H1 (cell line): Measurements from ENCODE around the gene LMAN2. TPM values are rescaled to one million over a fixed set of nuclear protein-coding genes. Genes with fewer than 3 reads are reported as not detected.

Experiments
- CTCF ChIA-PET: fragments of 300-600 bp; sonication (Branson Sonifier 250); formaldehyde crosslinking; loops from one replicate; lab custom pipeline; 2021; ENCODE audit not compliant: partially characterized antibody; lab: Charles Lee
- POLR2A ChIA-PET: fragments of 300-600 bp; sonication (Branson Sonifier 250); formaldehyde crosslinking; loops from one replicate; lab custom pipeline; 2021; ENCODE audit warnings: inconsistent platforms; ENCODE audit not compliant: partially characterized antibody; lab: Charles Lee
- DNase-seq, 2 experiments: peaks; one replicate each; pipeline versions ENCODE4 v3.0.0 to v3.0.0-alpha.2; 2010 to 2022; ENCODE audit warnings: low spot score in 2 of 2, low read depth in 1 of 2, mixed read lengths in 1 of 2
- FAIRE-seq: peaks from 2 replicates; lab custom pipeline; 2011; peaks lifted over from hg19 to GRCh38; lab: Jason Lieb, UNC
- H2AFZ ChIP-seq: 2 replicates; pipeline ENCODE4 v1.8.1; 2012; ENCODE audit warnings: low read length, inconsistent platforms
- H2AK5ac ChIP-seq: 2 replicates; pipeline ENCODE4 v1.6.1; 2013; ENCODE audit warnings: low read depth, low read length
- H2BK120ac ChIP-seq: replicated peaks from 2 replicates; pipeline ENCODE3; 2013; ENCODE audit warnings: low read depth, low read length, inconsistent platforms
- H2BK12ac ChIP-seq: 2 replicates; pipeline ENCODE4 v1.6.1; 2013; ENCODE audit warnings: low read depth, low read length
- H2BK15ac ChIP-seq: 2 replicates; pipeline ENCODE4 v1.6.1; 2013; ENCODE audit warnings: low read length
- H2BK20ac ChIP-seq: 2 replicates; pipeline ENCODE4 v1.6.1; 2013; ENCODE audit warnings: low read length
- H2BK5ac ChIP-seq: 2 replicates; pipeline ENCODE4 v1.6.1; 2013; ENCODE audit warnings: low read depth, low read length
- H3K14ac ChIP-seq: 2 replicates; pipeline ENCODE4 v1.6.1; 2013; ENCODE audit warnings: inconsistent platforms; ENCODE audit not compliant: insufficient read length
- H3K18ac ChIP-seq: 2 replicates; pipeline ENCODE4 v1.6.1; 2013; ENCODE audit warnings: low read length; ENCODE audit errors: extremely low read depth
- H3K23ac ChIP-seq: 2 replicates; pipeline ENCODE4 v1.6.1; 2013; ENCODE audit warnings: inconsistent platforms; ENCODE audit not compliant: insufficient read length
- H3K23me2 ChIP-seq: 2 replicates; pipeline ENCODE4 v1.6.1; 2013; ENCODE audit warnings: low read depth, low read length
- H3K27ac ChIP-seq: 2 replicates; pipeline ENCODE4 v1.6.1; 2011; ENCODE audit warnings: low read depth, low read length, inconsistent platforms
- H3K27me3 ChIP-seq, 4 experiments: replicated peaks in 1 of 4; 1 replicate in 1 of 4; 2 replicates in 3 of 4; pipeline versions ENCODE4 v1.6.1 to v1.8.1; 2011 to 2013; ENCODE audit warnings: low read length in 3 of 4, mild to moderate bottlenecking in 3 of 4, inconsistent platforms in 2 of 4, mixed read lengths in 2 of 4, moderate library complexity in 1 of 4; ENCODE audit not compliant: control insufficient read depth in 3 of 4, insufficient read depth in 3 of 4; ENCODE audit errors: extremely low read depth in 1 of 4
- H3K36me3 ChIP-seq, 4 experiments: 2 replicates each; pipeline versions ENCODE4 v1.6.1 to v1.8.1; 2011 to 2013; ENCODE audit warnings: mild to moderate bottlenecking in 4 of 4, low read length in 3 of 4, moderate library complexity in 2 of 4, control low read depth in 1 of 4, inconsistent platforms in 1 of 4; ENCODE audit not compliant: insufficient read depth in 4 of 4, control insufficient read depth in 2 of 4
- H3K4ac ChIP-seq: replicated peaks from 2 replicates; pipeline ENCODE3; 2013; ENCODE audit warnings: low read length, low read depth, mixed read lengths, inconsistent platforms; ENCODE audit not compliant: insufficient read length
- H3K4me1 ChIP-seq, 4 experiments: replicated peaks in 1 of 4; 1 replicate in 1 of 4; 2 replicates in 3 of 4; pipeline versions ENCODE4 v1.6.1 to v1.8.1; 2011 to 2013; ENCODE audit warnings: low read length in 3 of 4, inconsistent platforms in 2 of 4, mixed read lengths in 1 of 4; ENCODE audit not compliant: insufficient read depth in 4 of 4, control insufficient read depth in 3 of 4
- H3K4me2 ChIP-seq, 2 experiments: 2 replicates each; pipeline versions ENCODE4 v1.6.1 to v1.8.1; 2011 to 2013; ENCODE audit warnings: low read depth in 2 of 2, low read length in 2 of 2, control low read depth in 1 of 2, inconsistent platforms in 1 of 2, mild to moderate bottlenecking in 1 of 2; ENCODE audit not compliant: insufficient read depth in 1 of 2
- H3K4me3 ChIP-seq, 4 experiments: fragments of 200-600, 300-600 bp in 1 of 4; sonication (generic), shearing (Covaris generic), sonication (Bioruptor Twin) in 1 of 4; 2 replicates each; pipeline versions ENCODE4 v1.5.1 to v1.8.1; 2011 to 2016; ENCODE audit warnings: low read length in 4 of 4, low read depth in 3 of 4, control low read depth in 2 of 4, inconsistent platforms in 2 of 4, mild to moderate bottlenecking in 2 of 4, mixed read lengths in 1 of 4, moderate library complexity in 1 of 4; ENCODE audit not compliant: insufficient read depth in 2 of 4; ENCODE audit errors: extremely low read depth in 1 of 4
- H3K56ac ChIP-seq: replicated peaks from 2 replicates; pipeline ENCODE3; 2013; ENCODE audit warnings: low read depth, mild to moderate bottlenecking, mixed read lengths, low read length, inconsistent platforms; ENCODE audit not compliant: insufficient read length
- H3K79me1 ChIP-seq: 2 replicates; pipeline ENCODE4 v1.6.1; 2013; ENCODE audit warnings: low read depth, low read length, control low read depth
- H3K79me2 ChIP-seq, 2 experiments: 2 replicates each; pipeline versions ENCODE4 v1.6.1 to v1.8.1; 2012 to 2013; ENCODE audit warnings: low read length in 2 of 2, mild to moderate bottlenecking in 2 of 2, inconsistent platforms in 1 of 2; ENCODE audit not compliant: insufficient read depth in 2 of 2, control insufficient read depth in 1 of 2
- H3K9ac ChIP-seq, 4 experiments: replicated peaks in 1 of 4; 1 replicate in 1 of 4; 2 replicates in 3 of 4; pipeline versions ENCODE4 v1.6.1 to v1.8.1; 2011 to 2013; ENCODE audit warnings: low read depth in 3 of 4, low read length in 3 of 4, control low read depth in 2 of 4, mild to moderate bottlenecking in 2 of 4, moderate library complexity in 2 of 4, inconsistent platforms in 1 of 4; ENCODE audit errors: extremely low read depth in 1 of 4
- H3K9me3 ChIP-seq, 2 experiments: 2 replicates each; pipeline versions ENCODE4 v1.6.1 to v1.8.1; 2012 to 2013; ENCODE audit warnings: mild to moderate bottlenecking in 2 of 2, moderate library complexity in 2 of 2, control low read depth in 1 of 2, inconsistent platforms in 1 of 2, low read depth in 1 of 2, low read length in 1 of 2, mixed read lengths in 1 of 2; ENCODE audit not compliant: insufficient read depth in 2 of 2
- H4K20me1 ChIP-seq, 2 experiments: replicated peaks in 1 of 2; 2 replicates each; pipeline versions ENCODE3 to v1.8.1; 2011 to 2013; ENCODE audit warnings: inconsistent platforms in 2 of 2, low read length in 2 of 2, mild to moderate bottlenecking in 1 of 2; ENCODE audit not compliant: insufficient read depth in 2 of 2, control insufficient read depth in 1 of 2
- H4K5ac ChIP-seq: 2 replicates; pipeline ENCODE4 v1.6.1; 2013; ENCODE audit warnings: low read length, low read depth, mixed read lengths, inconsistent platforms; ENCODE audit not compliant: insufficient read length
- H4K8ac ChIP-seq: 2 replicates; pipeline ENCODE4 v1.8.0; 2013; ENCODE audit warnings: mild to moderate bottlenecking, moderate library complexity, low read length, inconsistent platforms; ENCODE audit not compliant: insufficient read depth; ENCODE audit errors: extremely low read depth
- H4K91ac ChIP-seq: replicated peaks from 2 replicates; pipeline ENCODE3; 2013; ENCODE audit warnings: low read length, mixed read lengths, inconsistent platforms; ENCODE audit not compliant: insufficient read length
- CBX5 ChIP-seq: fragments of 300-800, 300-1000 bp; sonication (generic); IDR thresholded peaks from 2 replicates; pipeline ENCODE4 v1.7.1; 2016; ENCODE audit warnings: antibody characterized with exemption, low read length, low read depth
- CBX8 ChIP-seq: fragments of 300-800, 300-1000 bp; sonication (generic); IDR thresholded peaks from 2 replicates; pipeline ENCODE4 v1.7.1; 2016; ENCODE audit warnings: low read depth, low read length, borderline replicate concordance
- CEBPB ChIP-seq: IDR thresholded peaks from 2 replicates; pipeline ENCODE4 v1.6.1; 2012; ENCODE audit warnings: low read depth, low read length
- KDM4A ChIP-seq: IDR thresholded peaks from one replicate; pipeline ENCODE4 v1.7.1; 2012; ENCODE audit warnings: low read depth, mild to moderate bottlenecking, moderate library complexity, low read length, inconsistent platforms; ENCODE audit not compliant: severe bottlenecking
- MAFK ChIP-seq: IDR thresholded peaks from 2 replicates; pipeline ENCODE4 v1.6.1; 2012; ENCODE audit warnings: low read depth, mild to moderate bottlenecking, improper control_type of control experiment, low read length
- NANOG ChIP-seq: IDR thresholded peaks from 2 replicates; pipeline ENCODE4 v1.6.1; 2011; ENCODE audit warnings: low read length, low read depth, mild to moderate bottlenecking, inconsistent platforms; ENCODE audit not compliant: insufficient read depth, poor library complexity, severe bottlenecking
- POLR2A ChIP-seq, 2 experiments: IDR thresholded peaks; 1 replicate in 1 of 2; 2 replicates in 1 of 2; pipeline ENCODE4 v1.6.1; 2011; ENCODE audit warnings: low read depth in 2 of 2, low read length in 2 of 2, mild to moderate bottlenecking in 2 of 2; ENCODE audit errors: control extremely low read depth in 1 of 2
- POU5F1 ChIP-seq: IDR thresholded peaks from 2 replicates; pipeline ENCODE4 v1.6.1; 2011; ENCODE audit warnings: low read depth, mild to moderate bottlenecking, low read length, moderate library complexity
- RNF2 ChIP-seq: fragments of 200-900, 300-1000 bp; sonication (generic); IDR thresholded peaks from 2 replicates; pipeline ENCODE4 v1.7.1; 2016; ENCODE audit warnings: borderline replicate concordance, low read depth, mild to moderate bottlenecking, antibody characterized with exemption, low read length; ENCODE audit not compliant: poor library complexity, severe bottlenecking; ENCODE audit errors: missing control alignments
- SP1 ChIP-seq: IDR thresholded peaks from 2 replicates; pipeline ENCODE4 v1.6.1; 2011; ENCODE audit warnings: low read depth, low read length
- WGBS, 2 experiments: shearing (Covaris generic) in 1 of 2; methylation state at CpG; one replicate each; pipeline versions ENCODE4 v1.1.6 to v1.1.7; 2013 to 2015; ENCODE audit warnings: low lambda C conversion rate in 2 of 2, mixed read lengths in 2 of 2, inconsistent platforms in 1 of 2, low coverage in 1 of 2, missing lambda C conversion rate in 1 of 2; ENCODE audit not compliant: insufficient replicate concordance in 2 of 2, insufficient coverage in 1 of 2, insufficient read length in 1 of 2; ENCODE audit errors: extremely low coverage in 1 of 2, missing lambda C conversion rate in 1 of 2; 5-methylcytosine and 5-hydroxymethylcytosine counted together
- polyA plus RNA-seq, 7 experiments: library from polyadenylated mRNA; depleted of rRNA in 3 of 7; stranded (reverse) in 5 of 7; unstranded in 2 of 7; fragments of >200 nt in 5 of 7; fragments of 200-250 nt in 2 of 7; gene quantifications; 1 replicate in 5 of 7; 2 replicates in 1 of 7; 4 replicates in 1 of 7; pipeline versions ENCODE4 v1.2.1 to v1.2.3, GENCODE V29; 2011 to 2013; ENCODE audit warnings: missing spikeins in 2 of 7, mixed read lengths in 2 of 7
- total RNA-seq: library from RNA; stranded (reverse); fragmentation: NEBNext Ultra II Directional; extraction: Animal tissue kit (Norgen Biotek cat#: 25700); gene quantifications from 2 replicates; pipeline ENCODE4 v1.2.1, GENCODE V29; 2021
- TF ChIP-seq, protein P1 (sequence below): IDR thresholded peaks from 2 replicates; pipeline ENCODE4 v1.6.1; 2012; ENCODE audit warnings: low read length, inconsistent platforms
- TF ChIP-seq, protein P2 (sequence below): IDR thresholded peaks from 2 replicates; pipeline ENCODE4 v1.6.1; 2012; ENCODE audit warnings: inconsistent platforms

Gene LMAN2
- total and polyA plus RNA-seq, 2 of the 8 experiments (the other 6 are each of a cell fraction or from before 2014, with no cell fraction given) = 116 to 225 TPM

DNA sequence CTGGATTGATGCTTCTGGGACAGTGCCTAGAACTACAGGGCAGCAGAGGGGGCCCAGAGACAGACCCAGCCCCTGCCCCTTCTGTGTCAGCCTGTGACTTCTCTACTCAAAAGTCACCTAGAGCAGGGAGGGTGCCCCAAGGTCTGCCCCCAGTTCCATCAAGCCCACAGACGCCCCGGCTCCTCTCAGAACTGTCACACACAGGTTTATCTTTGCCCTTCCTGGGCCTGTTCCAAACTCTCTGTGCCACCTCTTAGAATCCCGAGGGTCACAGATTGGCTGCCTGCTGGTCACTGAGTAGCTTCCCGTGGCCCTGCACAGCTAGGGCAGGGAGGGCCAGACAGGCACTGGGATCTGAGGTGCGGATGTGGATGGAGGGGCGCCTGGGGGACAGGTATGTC, 8.0 kb upstream of the LMAN2 start:
- no peak overlapping the region for H2BK12ac ChIP-seq
- no peaks in the 10 kb centered on the region for H3K79me1 ChIP-seq
- H3K56ac ChIP-seq = no peak overlapping the region
- H3K27me3 ChIP-seq = peaks cover 0 to 8% (median 4%) of the 10 kb centered on the region in 4 experiments; a peak in 4 of 7 replicates
- no peak overlapping the region for H4K8ac ChIP-seq
- H2BK20ac ChIP-seq = no peak overlapping the region
- no peak overlapping the region; the same call in 1 of the 2 replicates for H3K27ac ChIP-seq
- H2BK15ac ChIP-seq = no peak overlapping the region
- no peak overlapping the region for H3K18ac ChIP-seq
- ChIA-PET POLR2A (interaction anchor here (1.2 to 3.1 kb wide), 3 partner anchors 8 to 88 kb away, joined by 3 to 25 read pairs (median 4); partner anchors contain the start of gene LMAN2), CTCF (interaction anchor here (1.4 to 15.6 kb wide), 6 partner anchors 9 to 45 kb away, joined by 3 to 251 read pairs (median 22); partner anchors contain the start of gene MXD3)
- no peak overlapping the region for H3K23ac ChIP-seq
- no peak overlapping the region for H2BK5ac ChIP-seq
- H4K91ac ChIP-seq = no peak overlapping the region
- no peak overlapping the region for H3K9ac ChIP-seq
- H2AFZ ChIP-seq = no peak overlapping the region
- no peak overlapping the region for H2AK5ac ChIP-seq
- no peak overlapping the region for H3K4me2 ChIP-seq
- H4K5ac ChIP-seq = no peak overlapping the region
- no peak overlapping the region for H3K14ac ChIP-seq
- no peaks in the 10 kb centered on the region for H4K20me1 ChIP-seq
- H3K36me3 ChIP-seq = no peaks in the 10 kb centered on the region
- no peak overlapping the region for H2BK120ac ChIP-seq
- FAIRE-seq (no peak), DNase-seq (no peak)
- no peak overlapping the region for H3K4ac ChIP-seq
- H3K79me2 ChIP-seq = no peaks in the 10 kb centered on the region
- peaks cover 0 to 11% (median 8%) of the 10 kb centered on the region in 4 experiments; a peak in 6 of 7 replicates for H3K4me1 ChIP-seq
- WGBS, 2 experiments = 79% methylated on average over 6 of the region's 6 CpGs; no CpG with 5 or more reads in 1 of the 2 experiments
- H3K4me3 ChIP-seq = no peak overlapping the region
- peaks cover 3% of the 10 kb centered on the region; the same call in 1 of the 2 replicates for H3K23me2 ChIP-seq
- no peaks in the 10 kb centered on the region for H3K9me3 ChIP-seq
- no peak for TF ChIP-seq CBX5
- TF ChIP-seq CBX8 = no peak
- no peak for TF ChIP-seq RNF2
- TF ChIP-seq, protein P1, sequence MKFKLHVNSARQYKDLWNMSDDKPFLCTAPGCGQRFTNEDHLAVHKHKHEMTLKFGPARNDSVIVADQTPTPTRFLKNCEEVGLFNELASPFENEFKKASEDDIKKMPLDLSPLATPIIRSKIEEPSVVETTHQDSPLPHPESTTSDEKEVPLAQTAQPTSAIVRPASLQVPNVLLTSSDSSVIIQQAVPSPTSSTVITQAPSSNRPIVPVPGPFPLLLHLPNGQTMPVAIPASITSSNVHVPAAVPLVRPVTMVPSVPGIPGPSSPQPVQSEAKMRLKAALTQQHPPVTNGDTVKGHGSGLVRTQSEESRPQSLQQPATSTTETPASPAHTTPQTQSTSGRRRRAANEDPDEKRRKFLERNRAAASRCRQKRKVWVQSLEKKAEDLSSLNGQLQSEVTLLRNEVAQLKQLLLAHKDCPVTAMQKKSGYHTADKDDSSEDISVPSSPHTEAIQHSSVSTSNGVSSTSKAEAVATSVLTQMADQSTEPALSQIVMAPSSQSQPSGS = no peak
- TF ChIP-seq NANOG = no peak
- no peak for TF ChIP-seq CEBPB
- TF ChIP-seq, protein P2, sequence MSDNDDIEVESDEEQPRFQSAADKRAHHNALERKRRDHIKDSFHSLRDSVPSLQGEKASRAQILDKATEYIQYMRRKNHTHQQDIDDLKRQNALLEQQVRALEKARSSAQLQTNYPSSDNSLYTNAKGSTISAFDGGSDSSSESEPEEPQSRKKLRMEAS = no peak
- TF ChIP-seq POLR2A (IDR thresholded peaks at IDR 0.05; ENCODE audit: control extremely low read depth in 1 of 2, low read depth in 2 of 2, low read length in 2 of 2) = no peak
- TF ChIP-seq KDM4A = no peak
- no peak for TF ChIP-seq POU5F1
- TF ChIP-seq MAFK = no peak
- TF ChIP-seq SP1 = no peak
